NCI-H1048 (cell line): ENCODE results near the gene KSR2.

Experiments used
- DNase-seq: peaks from one replicate; lab custom pipeline; 2025; lab: John Stamatoyannopoulos, UW

Gene KSR2

DNA sequence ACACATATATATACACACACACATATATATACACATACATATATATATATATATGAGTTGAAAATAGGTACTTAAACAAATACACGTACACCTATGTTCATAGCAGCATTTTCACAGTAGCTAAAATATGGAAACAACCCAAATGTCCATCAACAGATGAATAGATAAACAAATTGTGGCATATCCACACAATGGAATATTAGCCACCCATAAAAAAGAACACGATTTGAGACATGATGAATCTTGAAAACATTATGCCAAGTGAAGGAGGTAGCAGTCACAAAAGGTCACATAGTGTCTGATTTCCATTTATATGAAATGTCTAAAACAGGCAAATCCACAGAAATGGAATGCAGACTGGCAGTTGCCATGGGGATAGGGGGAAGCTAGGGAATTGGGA, 276.3 kb downstream of the KSR2 start:
- no peak for DNase-seq

GRCh38 chr12:117689857-117690256, 278.9 kb downstream of the KSR2 start:
- DNase-seq, result no peak

DNA sequence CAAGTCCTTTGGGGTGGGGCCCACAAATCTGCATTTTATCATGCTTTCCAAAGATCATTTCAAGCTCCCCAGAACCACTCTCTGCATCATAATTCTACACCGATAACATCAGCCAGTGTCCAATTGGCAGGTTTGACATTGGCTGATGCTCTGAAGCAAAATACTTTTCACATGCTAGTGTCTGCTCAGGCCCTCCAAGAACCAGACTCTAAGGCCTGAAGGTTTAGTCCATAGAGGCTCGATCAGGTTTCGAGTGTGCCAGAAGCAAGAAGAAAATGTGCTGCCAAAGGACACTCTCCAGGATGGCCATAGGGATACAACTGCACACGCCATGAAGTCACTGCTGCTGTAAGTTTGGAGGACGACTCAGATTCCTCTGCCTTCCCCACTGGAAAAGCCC, 280.3 kb downstream of the KSR2 start:
- DNase-seq, result no peak

DNA sequence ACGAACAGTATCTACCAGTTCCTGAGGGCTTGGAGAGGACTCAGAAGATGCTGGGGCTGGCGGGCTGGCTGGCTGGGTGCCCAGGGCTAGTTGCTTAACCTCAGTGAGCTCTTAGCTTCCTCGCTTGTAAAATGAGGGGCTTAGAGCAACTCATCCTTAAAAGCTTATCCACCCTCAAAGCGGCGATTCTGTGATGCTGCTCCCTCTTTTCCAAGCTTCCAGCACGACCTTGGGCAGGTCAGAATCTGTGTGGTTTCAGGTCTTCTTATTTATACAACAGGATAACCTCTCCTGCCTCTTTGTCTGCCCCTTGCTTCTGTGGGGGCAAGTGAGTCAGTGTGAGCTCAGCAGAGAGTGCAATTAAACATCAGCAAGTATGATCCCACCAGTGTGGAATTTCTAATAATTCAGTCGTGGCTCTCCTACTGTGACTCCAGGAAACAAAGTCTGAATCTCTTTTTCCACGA, 281.8 kb downstream of the KSR2 start:
- DNase-seq, result no peak

DNA sequence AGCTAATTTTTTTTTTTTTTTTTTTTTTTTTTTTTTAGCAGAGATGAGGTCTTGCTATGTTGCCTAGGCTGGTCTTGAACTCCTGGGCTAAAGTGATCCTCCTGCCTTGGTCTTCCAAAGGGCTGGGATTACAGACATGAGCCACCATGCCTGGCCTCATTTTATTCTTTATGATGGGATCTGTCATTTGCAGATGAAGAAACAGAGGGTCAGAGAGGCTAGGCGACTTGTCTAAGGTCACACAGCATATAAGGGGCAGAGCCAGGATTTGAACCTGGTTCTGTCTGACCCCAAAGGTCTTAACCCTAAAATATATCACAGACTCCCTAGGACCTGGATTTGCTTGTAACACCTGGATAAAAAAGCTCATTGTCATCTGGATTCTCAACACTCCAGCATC, 282.6 kb downstream of the KSR2 start:
- DNase-seq, result no peak

- DNase-seq, result no peak
Observed at GRCh38 chr12:117685110-117685926, 283.5 kb downstream of the KSR2 start.

- no peak for DNase-seq
Observed at GRCh38 chr12:117684471-117684870, 284.3 kb downstream of the KSR2 start.

GRCh38 chr12:117680312-117680711, 288.5 kb downstream of the KSR2 start:
- no peak for DNase-seq

GRCh38 chr12:117679776-117680175, 289.0 kb downstream of the KSR2 start:
- no peak for DNase-seq

DNA sequence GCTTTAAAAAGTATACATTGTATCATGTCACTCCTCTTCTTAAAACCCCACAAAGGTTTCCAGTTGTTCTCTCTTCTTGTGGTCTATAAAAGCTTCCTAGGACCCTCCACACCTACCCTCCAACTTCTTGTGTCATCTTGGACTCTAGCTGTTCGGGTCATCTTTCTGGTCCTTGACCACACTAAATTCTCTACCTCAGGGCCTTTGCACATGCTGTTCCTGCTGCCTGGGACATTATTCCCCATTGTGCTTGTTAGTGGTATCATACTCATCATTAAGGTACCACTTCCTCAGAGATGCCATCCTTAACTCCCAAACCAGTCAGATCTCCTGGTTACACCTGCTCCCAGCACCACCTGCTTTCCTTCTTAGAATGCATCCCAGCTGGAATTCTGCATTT, 294.0 kb downstream of the KSR2 start:
- DNase-seq, result no peak

DNA sequence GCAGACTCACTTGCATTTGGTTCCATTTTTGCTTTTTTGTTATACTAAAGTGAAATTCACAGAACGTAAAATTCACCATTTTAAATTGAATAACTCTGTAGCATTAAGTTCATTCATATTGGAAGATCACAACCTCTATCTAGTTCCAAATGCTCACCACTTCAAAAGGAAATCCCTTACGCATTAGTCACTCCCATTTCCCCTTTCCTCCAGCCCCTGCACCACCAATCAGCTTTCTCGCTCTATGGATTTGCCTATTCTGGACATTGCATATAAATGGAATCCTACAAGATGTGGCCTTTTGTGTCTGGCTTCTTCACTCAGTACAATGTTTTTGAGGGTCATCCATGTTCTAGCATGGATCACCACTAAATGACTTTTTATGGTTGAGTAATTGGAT, 294.5 kb downstream of the KSR2 start:
- no peak for DNase-seq

GRCh38 chr12:117671734-117672133, 297.1 kb downstream of the KSR2 start:
- no peak for DNase-seq

GRCh38 chr12:117664169-117664568, 304.6 kb downstream of the KSR2 start:
- DNase-seq, result no peak

DNA sequence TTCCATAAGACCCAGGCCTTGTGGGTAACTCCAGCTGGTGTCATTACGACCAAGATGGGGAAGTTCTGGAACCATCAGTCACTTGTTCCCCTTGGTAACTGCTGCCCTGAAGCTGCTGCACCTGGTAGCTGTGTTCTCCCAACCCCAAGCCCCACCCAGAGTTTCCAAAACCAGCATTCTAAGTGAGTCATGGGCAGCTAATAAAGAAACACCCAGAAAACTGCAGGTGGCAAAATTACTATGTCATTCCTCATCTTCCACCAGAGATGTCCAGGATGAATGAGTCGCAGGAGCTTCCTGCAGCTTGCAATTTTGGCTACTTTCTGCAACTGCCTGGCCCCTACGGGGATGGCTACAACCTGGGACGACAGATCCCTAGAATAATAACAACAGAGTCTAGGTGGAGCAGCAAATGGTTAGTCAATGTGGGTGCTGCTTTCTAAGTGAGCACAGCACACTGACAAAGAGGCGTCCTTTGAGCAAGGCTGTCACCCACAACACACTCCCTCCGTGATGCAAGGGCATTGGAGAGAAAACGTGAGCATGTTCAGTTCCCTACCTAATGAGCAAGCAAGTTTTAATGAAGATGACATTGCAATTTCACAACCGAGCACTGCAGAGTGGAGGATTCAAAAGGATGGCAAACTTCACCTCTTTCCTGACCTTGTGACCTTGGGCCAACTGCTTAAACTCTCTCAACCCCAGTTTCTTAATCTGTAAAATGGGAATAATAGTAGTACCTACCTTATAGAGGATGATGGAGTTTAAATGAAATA, 306.0 kb downstream of the KSR2 start:
- DNase-seq, result no peak

DNA sequence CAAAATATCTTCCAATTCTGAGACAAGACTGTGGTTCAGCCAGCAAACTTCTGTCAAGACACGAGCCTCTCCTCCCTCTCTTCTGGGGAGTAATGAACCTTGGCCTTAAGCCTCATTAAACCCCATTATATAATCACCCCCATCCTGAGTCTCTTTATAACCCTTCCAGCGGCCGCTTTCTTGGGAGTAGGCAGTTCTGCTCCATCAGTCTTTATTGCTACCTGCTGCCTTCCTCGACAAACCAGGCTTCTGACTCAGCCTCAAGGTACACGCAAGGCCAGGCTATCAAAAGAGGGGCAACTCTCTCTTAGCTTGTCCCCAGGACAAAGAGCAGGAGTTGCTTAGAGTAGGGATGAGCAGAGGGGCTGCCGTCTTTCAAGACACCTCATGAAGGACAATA, 306.6 kb downstream of the KSR2 start:
- no peak for DNase-seq

GRCh38 chr12:117661471-117661870, 307.3 kb downstream of the KSR2 start:
- no peak for DNase-seq

DNA sequence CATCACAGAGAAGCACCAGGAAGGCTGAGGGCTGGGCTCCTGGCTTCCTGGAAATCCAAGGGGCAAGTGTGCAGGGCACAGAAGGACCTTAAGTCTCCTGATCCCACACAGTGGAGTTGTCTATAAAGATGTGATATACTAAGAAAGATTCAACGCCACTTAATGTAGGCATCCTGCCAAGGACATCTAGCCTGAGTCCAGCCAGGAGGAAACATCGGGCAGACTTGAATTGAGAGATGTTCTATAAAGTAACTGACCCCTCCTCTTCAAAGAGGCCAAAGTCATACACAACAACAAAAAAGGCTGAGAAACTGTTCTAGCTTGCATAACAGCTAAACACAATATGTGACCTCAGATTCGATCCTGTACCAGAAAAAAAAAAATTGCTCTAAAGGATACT, 307.9 kb downstream of the KSR2 start:
- no peak for DNase-seq

DNA sequence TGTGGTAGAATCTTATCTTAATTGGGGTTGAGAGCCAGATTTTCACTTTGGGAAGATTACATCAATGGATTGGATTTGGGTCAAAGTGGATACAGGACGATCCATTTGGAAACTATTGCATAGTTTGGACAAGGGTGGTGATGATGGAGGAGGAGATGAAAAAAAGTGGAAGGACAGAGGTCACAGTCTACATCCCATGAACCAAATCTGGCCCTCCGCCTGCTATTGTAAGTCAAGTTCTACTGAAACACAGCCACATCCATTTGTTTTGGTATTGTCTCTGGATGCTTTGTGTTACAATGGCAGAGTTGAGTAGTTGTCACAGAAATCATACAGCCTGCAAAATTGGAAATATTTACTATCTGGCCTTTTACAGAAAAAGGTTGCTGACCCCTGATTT, 310.6 kb downstream of the KSR2 start:
- no peak for DNase-seq

DNA sequence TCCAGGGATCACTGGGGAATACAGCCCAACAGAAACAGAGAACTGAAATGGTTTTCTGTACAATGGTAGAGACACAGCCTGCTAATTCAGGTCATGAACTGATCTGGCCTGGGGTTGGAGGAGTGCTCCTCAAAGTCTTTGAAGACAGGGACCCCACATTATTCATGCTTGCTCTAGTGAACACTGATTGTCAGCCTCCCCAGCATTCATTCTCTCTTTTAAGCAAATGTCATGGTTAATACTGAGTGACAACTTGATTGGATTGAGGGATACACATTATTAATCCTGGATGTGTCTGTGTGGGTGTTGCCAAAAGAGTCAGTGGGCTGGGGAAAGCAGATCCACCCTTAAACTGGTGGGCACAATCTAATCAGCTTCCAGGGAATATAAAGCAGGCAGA, 319.0 kb downstream of the KSR2 start:
- DNase-seq, result no peak

- no peak for DNase-seq
Observed at GRCh38 chr12:117646520-117646919, 322.3 kb downstream of the KSR2 start.

GRCh38 chr12:117645473-117645872, 323.3 kb downstream of the KSR2 start:
- DNase-seq, result no peak

DNA sequence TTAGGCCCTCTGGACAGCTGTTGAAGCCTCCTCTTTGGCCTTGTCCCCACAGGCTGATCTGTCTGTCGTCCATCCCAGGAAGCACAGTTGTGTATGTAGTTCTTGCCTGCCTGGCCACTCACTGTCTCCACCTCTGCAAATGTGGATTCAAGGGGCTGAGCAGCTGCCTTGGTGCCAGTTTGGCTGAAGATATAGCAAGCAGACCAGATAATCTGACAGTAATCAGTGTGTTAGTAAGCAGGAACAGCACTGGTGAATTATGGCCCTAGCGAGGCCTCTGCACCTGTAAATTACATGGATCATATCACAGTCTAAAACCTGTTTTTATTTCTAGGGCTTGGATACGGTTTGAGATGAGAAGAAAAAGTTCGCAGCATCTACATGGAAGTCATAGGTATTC, 324.8 kb downstream of the KSR2 start:
- no peak for DNase-seq

DNA sequence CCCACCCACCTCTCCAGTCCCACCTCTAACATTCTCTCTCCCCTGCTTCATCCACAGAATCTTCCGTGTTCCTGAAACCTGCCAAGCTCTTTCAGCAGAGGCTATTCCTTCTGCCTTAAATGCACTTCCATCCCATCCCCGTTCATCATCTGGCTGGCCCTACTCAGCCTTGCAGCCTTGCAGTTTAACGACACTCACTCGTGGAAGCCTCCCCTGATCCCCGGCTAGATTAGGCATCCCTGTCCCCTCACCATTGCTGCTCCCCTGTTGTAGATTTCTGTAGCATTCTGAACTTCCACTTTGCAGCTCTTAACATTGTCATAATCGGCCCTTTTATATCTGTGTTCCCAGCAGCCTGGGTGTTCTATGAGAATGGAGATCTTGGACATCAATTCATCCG, 326.9 kb downstream of the KSR2 start:
- no peak for DNase-seq
